Measurements from ENCODE around the gene HOMER3.

- TF ChIP-seq CTCF (IDR thresholded peaks at IDR 0.05; ENCODE audit: extremely low read depth in 1 of 2, insufficient read depth in 1 of 2, low read depth in 1 of 2, low read length in 2 of 2) (no peak), POLR2A (IDR thresholded peaks at IDR 0.05; ENCODE audit: low read depth, low read length) (peak; percentile 35), POLR2AphosphoS5 (IDR thresholded peaks at IDR 0.05; ENCODE audit: insufficient read depth, low read depth, low read length) (no peak)
These were observed 19.4 kb downstream of the HOMER3 start for GRCh38 chr19:18921593-18921992.

Data from endothelial cell of umbilical vein (primary cell).